ENCODE measurements around the gene TMPRSS9. TPM values are rescaled to one million over a fixed set of nuclear protein-coding genes. Genes with fewer than 3 reads are reported as not detected.

Gene TMPRSS9
- total and polyA plus RNA-seq, 2 of the 13 experiments (the other 11 are each of a cell fraction or from before 2014, with no cell fraction given), result 2.5 to 5.2 TPM

- TF ChIP-seq SAFB2 (CRISPR knock-in tag; IDR thresholded peaks at IDR 0.05; ENCODE audit: borderline replicate concordance, low read depth), result 0 out of 2 replicates have a peak, but pooled peaks have one; percentile 17
- peak; percentile 58; the same call in 1 of the 2 replicates for TF ChIP-seq KMT2B (CRISPR knock-in tag; IDR thresholded peaks at IDR 0.05)
- TF ChIP-seq ZNF781 (CRISPR knock-in tag; IDR thresholded peaks at IDR 0.05; ENCODE audit: borderline replicate concordance, not compliant biosample characterization), result no peak
- peak; percentile 70; the same call in 1 of the 2 replicates for TF ChIP-seq FOXK1 (CRISPR knock-in tag; IDR thresholded peaks at IDR 0.05; ENCODE audit: borderline replicate concordance, low read depth)
- no peak for TF ChIP-seq ZNF317 (CRISPR knock-in tag; IDR thresholded peaks at IDR 0.05)
- peak; percentile 56; the same call in 1 of the 2 replicates for TF ChIP-seq ZNF749 (CRISPR knock-in tag; IDR thresholded peaks at IDR 0.05; ENCODE audit: borderline replicate concordance)
- peak; percentile 66; the same call in 1 of the 2 replicates for TF ChIP-seq TARDBP (CRISPR knock-in tag; IDR thresholded peaks at IDR 0.05)
- peak; percentile 39; the same call in 1 of the 2 replicates for TF ChIP-seq ELF3 (CRISPR knock-in tag; IDR thresholded peaks at IDR 0.05)
- peak; percentile 33; the same call in 1 of the 2 replicates for TF ChIP-seq ZNF552 (CRISPR knock-in tag; IDR thresholded peaks at IDR 0.05; ENCODE audit: borderline replicate concordance)
- peak; percentile 49; the same call in 1 of the 2 replicates for TF ChIP-seq CHD2 (IDR thresholded peaks at IDR 0.05; ENCODE audit: low read depth, low read length)
- TF ChIP-seq PHF20 (CRISPR knock-in tag; IDR thresholded peaks at IDR 0.05), result peak; percentile 86
- peak; percentile 68; the same call in 1 of the 2 replicates for TF ChIP-seq ZSCAN21 (CRISPR knock-in tag; IDR thresholded peaks at IDR 0.05; ENCODE audit: borderline replicate concordance)
- no peak for TF ChIP-seq ZNF737 (CRISPR knock-in tag; IDR thresholded peaks at IDR 0.05; ENCODE audit: borderline replicate concordance)
- TF ChIP-seq, protein P1, sequence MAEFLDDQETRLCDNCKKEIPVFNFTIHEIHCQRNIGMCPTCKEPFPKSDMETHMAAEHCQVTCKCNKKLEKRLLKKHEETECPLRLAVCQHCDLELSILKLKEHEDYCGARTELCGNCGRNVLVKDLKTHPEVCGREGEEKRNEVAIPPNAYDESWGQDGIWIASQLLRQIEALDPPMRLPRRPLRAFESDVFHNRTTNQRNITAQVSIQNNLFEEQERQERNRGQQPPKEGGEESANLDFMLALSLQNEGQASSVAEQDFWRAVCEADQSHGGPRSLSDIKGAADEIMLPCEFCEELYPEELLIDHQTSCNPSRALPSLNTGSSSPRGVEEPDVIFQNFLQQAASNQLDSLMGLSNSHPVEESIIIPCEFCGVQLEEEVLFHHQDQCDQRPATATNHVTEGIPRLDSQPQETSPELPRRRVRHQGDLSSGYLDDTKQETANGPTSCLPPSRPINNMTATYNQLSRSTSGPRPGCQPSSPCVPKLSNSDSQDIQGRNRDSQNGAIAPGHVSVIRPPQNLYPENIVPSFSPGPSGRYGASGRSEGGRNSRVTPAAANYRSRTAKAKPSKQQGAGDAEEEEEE (CRISPR knock-in tag; IDR thresholded peaks at IDR 0.05; ENCODE audit: borderline replicate concordance), result no peak
- TF ChIP-seq MEIS2 (CRISPR knock-in tag; IDR thresholded peaks at IDR 0.05), result no peak; the same call in 1 of the 2 replicates
- TF ChIP-seq E2F2 (CRISPR knock-in tag; IDR thresholded peaks at IDR 0.05; ENCODE audit: borderline replicate concordance), result no peak
- TF ChIP-seq NFAT5 (CRISPR knock-in tag; IDR thresholded peaks at IDR 0.05), result no peak
- peak; percentile 97 for TF ChIP-seq YY1 (IDR thresholded peaks at IDR 0.05; ENCODE audit: insufficient read depth, insufficient replicate concordance, low read depth, low read length)
- TF ChIP-seq KLF6 (CRISPR knock-in tag; IDR thresholded peaks at IDR 0.05), result peak; percentile 46; the same call in 1 of the 2 replicates
- TF ChIP-seq ZBTB21 (CRISPR knock-in tag; IDR thresholded peaks at IDR 0.05), result no peak
- no peak for TF ChIP-seq CREB1 (IDR thresholded peaks at IDR 0.05)
- TF ChIP-seq CREB1 (CRISPR knock-in tag; IDR thresholded peaks at IDR 0.05), result no peak
Measured at GRCh38 chr19:2328401-2329148, 31.5 kb upstream of the TMPRSS9 start, which contains the start of the genes LSM7 and SPPL2B (continued).
